Stimulated activated CD8-positive, alpha-beta memory T cell treated with anti-CD3 and anti-CD28 coated beads, Interleukin-15, amount 100 ng/mL, for 48 hours (primary cell): ENCODE results near the gene ATP2B1.

Source experiments
- DNase-seq, 2 donors: peaks; one replicate each; pipeline ENCODE4 v3.0.0-alpha.2; 2020; ENCODE audit warnings: low read depth in 2 of 2

Gene ATP2B1

GRCh38 chr12:89597210-89597609, 111.4 kb downstream of the ATP2B1 start:
- no peak for DNase-seq

- no peak for DNase-seq
Observed at GRCh38 chr12:89593873-89594272, 114.8 kb downstream of the ATP2B1 start.

- no peak for DNase-seq
Observed at GRCh38 chr12:89593233-89593632, 115.4 kb downstream of the ATP2B1 start.

- DNase-seq: no peak
Observed at GRCh38 chr12:89589753-89590152, 118.9 kb downstream of the ATP2B1 start.

- no peak for DNase-seq
Observed at GRCh38 chr12:89578499-89578898, 130.1 kb downstream of the ATP2B1 start.

- DNase-seq: no peak
Observed at GRCh38 chr12:89576572-89577220, 131.9 kb downstream of the ATP2B1 start.

GRCh38 chr12:89575374-89575773, 133.3 kb downstream of the ATP2B1 start:
- DNase-seq: no peak

GRCh38 chr12:89574736-89575208, 133.9 kb downstream of the ATP2B1 start:
- DNase-seq: no peak

- no peak for DNase-seq
Observed at GRCh38 chr12:89573051-89573810, 135.4 kb downstream of the ATP2B1 start.

- DNase-seq: no peak
Observed at GRCh38 chr12:89571491-89572195, 137.0 kb downstream of the ATP2B1 start.

GRCh38 chr12:89568484-89568883, 140.2 kb downstream of the ATP2B1 start:
- DNase-seq: no peak

GRCh38 chr12:89567691-89568239, 140.9 kb downstream of the ATP2B1 start:
- DNase-seq: no peak

GRCh38 chr12:89566615-89567014, 142.0 kb downstream of the ATP2B1 start:
- peak in 1 of 2 donors; percentile 3 for DNase-seq

- DNase-seq: no peak
Observed at GRCh38 chr12:89565002-89565401, 143.6 kb downstream of the ATP2B1 start.

- DNase-seq: no peak
Observed at GRCh38 chr12:89559753-89560152, 148.9 kb downstream of the ATP2B1 start.

- DNase-seq: no peak
Observed at GRCh38 chr12:89556976-89557375, 151.7 kb downstream of the ATP2B1 start.

GRCh38 chr12:89552376-89552775, 156.3 kb downstream of the ATP2B1 start:
- no peak for DNase-seq

GRCh38 chr12:89551747-89552146, 156.9 kb downstream of the ATP2B1 start:
- DNase-seq: no peak

GRCh38 chr12:89547101-89547500, 161.5 kb downstream of the ATP2B1 start:
- no peak for DNase-seq

GRCh38 chr12:89546151-89546550, 162.5 kb downstream of the ATP2B1 start:
- DNase-seq: no peak

- DNase-seq: no peak
Observed at GRCh38 chr12:89544681-89545184, 163.9 kb downstream of the ATP2B1 start.

- DNase-seq: no peak
Observed at GRCh38 chr12:89544022-89544421, 164.6 kb downstream of the ATP2B1 start.
